GOT3 (cell line): ENCODE results near the gene TWF2.

ENCODE experiments used
- DNase-seq: peaks from one replicate; lab custom pipeline; 2025; ENCODE audit warnings: mixed read lengths; lab: John Stamatoyannopoulos, UW

The TWF2 gene

GRCh38 chr3:52181543-52181942 lies 57.4 kb downstream of the TWF2 start:
- DNase-seq: no peak
